ENCODE measurements around the gene SDK1.
"Not testable (repeated sequence)": the region's sequence is repeated elsewhere in the genome, so short reads cannot be mapped to it uniquely, and the experiment has no call there.

The SDK1 gene

GRCh38 chr7:4198301-4198700 is 897.2 kb downstream of the SDK1 start:
- no peak for DNase-seq

GRCh38 chr7:4200546-4201094 is 899.6 kb downstream of the SDK1 start:
- no peak for DNase-seq

GRCh38 chr7:4201566-4201965 is 900.5 kb downstream of the SDK1 start:
- DNase-seq, result no peak

- DNase-seq, result no peak
Observed at GRCh38 chr7:4202154-4202736, 901.2 kb downstream of the SDK1 start.

GRCh38 chr7:4202954-4203353 is 901.9 kb downstream of the SDK1 start:
- DNase-seq, result no peak

GRCh38 chr7:4203626-4204512 is 902.8 kb downstream of the SDK1 start:
- no peak for DNase-seq

GRCh38 chr7:4204513-4205165 is 903.6 kb downstream of the SDK1 start:
- DNase-seq, result no peak

- no peak for DNase-seq
Observed at GRCh38 chr7:4205828-4206227, 904.8 kb downstream of the SDK1 start.

GRCh38 chr7:4207011-4207410 is 906.0 kb downstream of the SDK1 start:
- DNase-seq, result no peak

GRCh38 chr7:4208086-4208485 is 907.0 kb downstream of the SDK1 start:
- DNase-seq, result no peak

GRCh38 chr7:4208586-4208985 is 907.5 kb downstream of the SDK1 start:
- no peak for DNase-seq

GRCh38 chr7:4209126-4209525 is 908.1 kb downstream of the SDK1 start:
- no peak for DNase-seq

GRCh38 chr7:4209966-4210365 is 908.9 kb downstream of the SDK1 start:
- no peak for DNase-seq

- no peak for DNase-seq
Observed at GRCh38 chr7:4210821-4211220, 909.8 kb downstream of the SDK1 start.

GRCh38 chr7:4211261-4211660 is 910.2 kb downstream of the SDK1 start:
- DNase-seq, result no peak

- DNase-seq, result no peak
Observed at GRCh38 chr7:4212376-4212775, 911.3 kb downstream of the SDK1 start.

- no peak for DNase-seq
Observed at GRCh38 chr7:4214291-4215155, 913.5 kb downstream of the SDK1 start.

- DNase-seq, result no peak
Observed at GRCh38 chr7:4215176-4215720, 914.2 kb downstream of the SDK1 start.

GRCh38 chr7:4216016-4216415 is 915.0 kb downstream of the SDK1 start:
- DNase-seq, result no peak

- DNase-seq, result not testable (repeated sequence)
Observed at GRCh38 chr7:4217126-4217660, 916.1 kb downstream of the SDK1 start.

GRCh38 chr7:4218481-4218880 is 917.4 kb downstream of the SDK1 start:
- no peak for DNase-seq

GRCh38 chr7:4220011-4220410 is 919.0 kb downstream of the SDK1 start:
- no peak for DNase-seq
